GM19467 (cell line): ENCODE data around the gene GAD1.

ENCODE experiments used
- ATAC-seq: cut with Tn5 transposase; IDR thresholded peaks from one replicate; pipeline ENCODE4 v1.9.1; 2021; ENCODE audit warnings: mild to moderate bottlenecking, moderate library complexity; ENCODE audit not compliant: unreplicated experiment

The GAD1 gene

DNA sequence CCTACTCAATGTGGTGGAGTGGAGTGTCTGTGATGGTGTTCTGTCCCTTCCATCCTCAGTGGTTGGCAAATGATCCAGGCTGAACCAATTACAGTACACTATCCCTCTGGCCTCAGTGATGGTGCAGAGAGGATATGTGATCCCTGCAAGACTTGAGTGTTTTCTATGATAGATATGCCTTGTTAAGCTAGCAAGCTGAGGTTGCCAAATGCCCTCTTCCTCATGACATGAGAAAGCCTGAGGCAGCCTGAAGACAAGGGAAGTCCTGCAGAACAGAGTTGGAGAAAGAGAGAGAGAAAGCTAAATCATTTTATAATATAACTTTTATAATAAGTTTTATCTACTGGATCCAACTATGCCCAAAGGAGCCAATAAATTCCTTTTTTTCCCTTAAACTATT lies 70.8 kb downstream of the GAD1 start:
- no peak for ATAC-seq

- ATAC-seq = no peak
Observed at GRCh38 chr2:170887896-170888295, 71.2 kb downstream of the GAD1 start.

DNA sequence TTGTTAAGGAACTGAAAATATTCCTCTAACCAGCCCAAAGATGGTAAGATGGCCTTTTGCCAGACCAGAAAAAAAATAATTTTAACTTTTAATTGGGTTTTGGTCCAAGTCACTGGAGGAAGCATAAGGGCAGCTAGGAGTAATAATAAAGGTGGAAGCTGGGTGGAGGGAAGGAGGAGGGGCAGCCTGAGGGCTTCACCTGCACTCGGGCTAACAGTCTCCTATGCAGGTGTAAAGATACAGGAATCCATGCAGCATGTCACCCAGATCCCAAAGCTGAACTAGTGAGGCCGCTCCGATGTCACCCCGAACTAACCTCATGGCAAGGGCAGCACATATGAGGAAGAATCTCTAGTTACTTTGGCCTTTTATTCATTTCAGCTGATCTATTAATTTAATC lies 75.2 kb downstream of the GAD1 start:
- no peak for ATAC-seq

- no peak for ATAC-seq
Observed at GRCh38 chr2:170892391-170892951, 75.8 kb downstream of the GAD1 start.

- ATAC-seq = no peak
Observed at GRCh38 chr2:170895023-170895757, 78.5 kb downstream of the GAD1 start.

- ATAC-seq = no peak
Observed at GRCh38 chr2:170896622-170897021, 79.9 kb downstream of the GAD1 start.

DNA sequence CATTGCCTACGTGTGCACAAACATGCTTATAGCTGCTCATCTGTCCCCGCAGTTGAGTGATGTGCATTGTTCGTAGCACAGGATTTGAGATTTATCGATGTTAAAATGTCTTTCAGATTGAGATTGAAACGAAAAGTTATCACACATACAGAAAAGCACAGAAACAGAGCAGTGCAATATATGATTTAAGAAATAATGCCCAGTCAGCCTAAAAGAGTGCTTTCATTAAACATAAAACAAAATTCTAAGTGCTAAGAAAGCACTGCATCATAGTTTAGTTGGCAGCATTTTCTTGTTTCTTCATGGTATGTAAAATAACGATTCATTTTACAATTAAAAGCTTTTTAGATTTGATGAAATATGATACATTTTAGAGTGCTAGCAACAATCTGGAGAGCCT lies 80.4 kb downstream of the GAD1 start:
- ATAC-seq = no peak

GRCh38 chr2:170905864-170906263 lies 89.2 kb downstream of the GAD1 start:
- ATAC-seq = no peak
